BLaER1 (cell line): ENCODE measurements around the gene ASPHD1.

ENCODE experiments used
- H3K27ac ChIP-seq: shearing (Covaris generic); formaldehyde crosslinking; 2 replicates; pipeline ENCODE4 v1.8.1; 2022
- H3K27me3 ChIP-seq: shearing (Covaris generic); formaldehyde crosslinking; 2 replicates; pipeline ENCODE4 v1.8.1; 2022
- H3K36me3 ChIP-seq: shearing (Covaris generic); formaldehyde crosslinking; 2 replicates; pipeline ENCODE4 v1.8.1; 2022
- H3K4me1 ChIP-seq: shearing (Covaris generic); formaldehyde crosslinking; 2 replicates; pipeline ENCODE4 v1.8.1; 2022
- H3K4me2 ChIP-seq: shearing (Covaris generic); formaldehyde crosslinking; 2 replicates; pipeline ENCODE4 v1.8.1; 2022
- H3K4me3 ChIP-seq: shearing (Covaris generic); formaldehyde crosslinking; 2 replicates; pipeline ENCODE4 v1.8.1; 2022
- H3K9ac ChIP-seq: shearing (Covaris generic); formaldehyde crosslinking; 2 replicates; pipeline ENCODE4 v1.8.1; 2022
- H3K9me3 ChIP-seq: shearing (Covaris generic); formaldehyde crosslinking; 2 replicates; pipeline ENCODE4 v1.8.1; 2022
- H4K20me1 ChIP-seq: shearing (Covaris generic); formaldehyde crosslinking; 2 replicates; pipeline ENCODE4 v1.8.1; 2022
- Cebpa-rat ChIP-seq: shearing (Covaris generic); IDR thresholded peaks from 2 replicates; pipeline ENCODE4 v1.8.1; 2022

ASPHD1 gene, protein sequence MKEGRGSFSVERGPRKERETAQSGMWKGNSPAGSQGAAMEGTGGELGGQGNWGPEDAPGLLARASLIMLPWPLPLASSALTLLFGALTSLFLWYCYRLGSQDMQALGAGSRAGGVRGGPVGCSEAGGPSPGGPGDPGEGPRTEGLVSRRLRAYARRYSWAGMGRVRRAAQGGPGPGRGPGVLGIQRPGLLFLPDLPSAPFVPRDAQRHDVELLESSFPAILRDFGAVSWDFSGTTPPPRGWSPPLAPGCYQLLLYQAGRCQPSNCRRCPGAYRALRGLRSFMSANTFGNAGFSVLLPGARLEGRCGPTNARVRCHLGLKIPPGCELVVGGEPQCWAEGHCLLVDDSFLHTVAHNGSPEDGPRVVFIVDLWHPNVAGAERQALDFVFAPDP

DNA sequence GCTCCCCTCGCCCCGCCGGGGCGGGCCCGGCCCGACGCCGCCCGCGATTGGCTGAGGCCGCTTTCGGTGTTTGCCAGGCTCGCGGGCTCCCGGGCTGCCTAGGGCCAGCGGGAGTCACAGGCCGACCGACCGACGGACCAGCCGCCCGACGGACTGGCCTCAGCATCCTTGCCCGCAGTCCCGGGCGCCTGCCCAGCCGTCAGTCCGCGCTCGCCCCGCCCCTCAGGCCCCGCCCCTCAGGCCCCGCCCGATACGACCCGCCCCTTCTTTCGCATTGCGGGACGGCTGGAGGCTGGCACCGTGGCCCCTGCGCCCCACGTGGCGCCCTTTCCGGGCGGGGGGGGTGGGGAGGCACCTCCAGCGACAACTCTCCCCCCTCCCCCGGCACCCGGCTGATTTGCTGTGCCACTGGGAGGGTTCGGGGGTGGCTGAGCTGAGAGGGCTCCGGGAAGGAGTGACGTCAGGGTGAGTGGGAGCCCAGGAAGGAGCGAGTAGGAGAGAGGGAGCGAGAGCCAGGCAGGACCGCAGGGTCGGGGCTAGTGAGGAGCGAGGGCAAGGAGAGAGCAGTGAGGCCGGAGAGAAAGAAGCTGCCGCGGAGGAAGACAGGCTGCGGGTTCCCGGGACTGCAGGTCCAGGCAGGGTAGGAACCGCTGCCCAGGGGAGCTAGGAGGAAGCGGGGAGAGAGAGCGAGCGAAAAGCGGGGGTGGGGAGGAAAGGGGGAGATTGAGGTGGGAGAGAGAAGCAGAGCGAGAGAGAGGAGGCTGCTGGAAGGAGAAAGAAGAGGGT is at the start of gene ASPHD1:
Gene ASPHD1 (plus strand): TSS at position 387 of the 786 bp plus-strand sequence. CDS start 484 bp downstream, outside the sequence.
- Histone ChIP-seq H3K4me1 (peaks cover 21% of the 10 kb centered on the region), H3K9ac (no peak within 1 kb of the TSS), H4K20me1 (peaks cover 29% of the 10 kb centered on the region; the same call in 1 of the 2 replicates), H3K27ac (no peak within 1 kb of the TSS), H3K4me3 (peak within 1 kb of the TSS; percentile 68), H3K36me3 (no peaks in the 10 kb centered on the region), H3K4me2 (peak within 1 kb of the TSS; percentile 96), H3K27me3 (peaks cover 36% of the 10 kb centered on the region), H3K9me3 (no peaks in the 10 kb centered on the region)
- no peak for TF ChIP-seq Cebpa-rat

DNA sequence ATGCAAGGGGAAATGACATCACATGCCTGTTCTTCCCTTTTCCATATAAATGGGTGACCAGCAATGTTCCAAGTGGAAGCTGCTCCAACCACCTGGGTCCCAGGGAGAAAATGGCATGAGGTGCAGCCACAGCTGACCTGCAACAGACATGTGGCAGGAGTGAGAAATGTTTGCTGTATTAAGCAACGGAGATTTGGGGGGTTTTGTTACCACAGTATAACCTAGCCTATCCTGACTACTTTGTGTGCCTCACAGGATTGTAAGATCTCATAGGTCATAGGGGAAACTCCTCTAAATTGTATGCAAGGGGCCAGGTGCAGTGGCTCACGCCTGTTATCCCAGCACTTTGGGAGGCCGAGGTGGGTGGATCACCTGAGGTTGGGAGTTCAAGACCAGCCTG is 49.3 kb upstream of the ASPHD1 start:
- Histone ChIP-seq H3K9ac (no peak overlapping the region), H3K27ac (no peak overlapping the region), H3K27me3 (no peaks in the 10 kb centered on the region), H3K4me3 (no peak overlapping the region), H3K36me3 (peaks cover 14% of the 10 kb centered on the region; the same call in 1 of the 2 replicates), H3K4me2 (no peak overlapping the region), H3K4me1 (0 out of 2 replicates have a peak, but pooled peaks cover 12% of the 10 kb centered on the region), H4K20me1 (no peaks in the 10 kb centered on the region), H3K9me3 (no peaks in the 10 kb centered on the region)
- no peak for TF ChIP-seq Cebpa-rat

- H3K9me3 ChIP-seq, result no peaks in the 10 kb centered on the region
- no peak overlapping the region for H3K27ac ChIP-seq
- no peaks in the 10 kb centered on the region for H3K27me3 ChIP-seq
- no peak overlapping the region for H3K4me3 ChIP-seq
- H3K4me1 ChIP-seq, result peaks cover 27% of the 10 kb centered on the region
- H4K20me1 ChIP-seq, result no peaks in the 10 kb centered on the region
- H3K36me3 ChIP-seq, result peaks cover 2% of the 10 kb centered on the region; the same call in 1 of the 2 replicates
- H3K9ac ChIP-seq, result no peak overlapping the region
- no peak overlapping the region for H3K4me2 ChIP-seq
- TF ChIP-seq Cebpa-rat, result no peak
Observed at GRCh38 chr16:29852654-29853053, 47.6 kb upstream of the ASPHD1 start.

DNA sequence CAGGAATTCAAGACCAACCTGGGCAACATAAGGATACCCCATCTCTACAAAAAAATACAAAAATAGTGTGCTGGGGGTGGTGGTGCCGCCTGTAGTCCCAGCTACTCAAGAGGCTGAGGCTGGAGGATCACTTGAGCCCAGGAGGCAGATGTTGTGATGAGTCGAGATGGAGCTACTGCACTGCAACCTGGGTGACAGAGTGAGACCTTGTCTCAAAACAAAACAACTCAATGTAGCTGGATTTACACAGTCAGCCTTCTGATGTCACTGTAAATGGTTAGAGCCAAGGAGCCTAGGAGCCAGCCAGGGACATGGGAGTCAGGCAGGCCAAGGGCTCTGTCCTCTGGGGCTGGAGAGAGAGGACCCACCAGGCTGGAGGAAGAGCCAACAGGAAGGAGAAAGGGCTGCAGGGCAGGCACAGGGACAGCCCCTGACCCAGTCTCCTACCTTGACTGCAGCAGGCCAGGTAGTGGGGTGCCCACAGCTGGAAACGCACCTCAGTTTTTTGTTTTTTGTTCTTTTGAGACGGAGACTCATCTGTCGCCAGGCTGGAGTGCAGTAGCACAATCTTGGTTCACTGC is 45.7 kb upstream of the ASPHD1 start:
- no peaks in the 10 kb centered on the region for H3K9me3 ChIP-seq
- no peak for TF ChIP-seq Cebpa-rat
- no peak overlapping the region for H3K4me3 ChIP-seq
- H3K9ac ChIP-seq, result no peak overlapping the region
- H3K4me1 ChIP-seq, result peaks cover 23% of the 10 kb centered on the region
- H3K4me2 ChIP-seq, result no peak overlapping the region
- no peak overlapping the region for H3K27ac ChIP-seq
- H3K27me3 ChIP-seq, result no peaks in the 10 kb centered on the region
- no peaks in the 10 kb centered on the region for H4K20me1 ChIP-seq
- peaks cover 16% of the 10 kb centered on the region for H3K36me3 ChIP-seq

DNA sequence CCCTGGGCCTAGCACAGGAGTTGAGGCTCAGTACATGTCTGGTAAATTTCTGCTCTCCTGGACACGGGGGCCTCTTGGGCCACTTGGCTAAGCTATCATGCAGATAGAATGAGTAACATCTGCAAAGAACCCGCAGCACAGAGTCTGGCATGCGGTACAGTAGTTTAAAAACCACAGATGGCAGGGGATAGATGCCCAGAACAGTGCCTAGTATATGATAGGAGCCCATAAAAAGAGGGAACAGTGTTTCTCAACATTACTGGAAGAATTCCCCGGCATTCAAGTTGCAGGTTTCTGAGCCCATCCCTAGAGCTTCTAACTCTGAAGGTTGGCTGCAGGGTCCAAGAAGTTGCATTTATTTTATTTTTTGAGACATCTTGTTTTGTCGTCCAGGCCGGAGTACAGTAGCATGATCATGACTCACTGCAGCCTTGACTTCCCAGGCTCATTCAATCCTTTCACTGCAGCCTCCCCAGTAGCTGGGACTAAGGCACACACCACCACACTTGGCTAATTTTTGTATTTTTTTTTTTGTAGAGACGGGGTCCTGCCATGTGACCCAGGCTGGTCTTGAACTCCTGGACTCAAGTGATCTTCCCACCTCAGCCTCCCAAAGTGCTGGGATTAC is 43.0 kb upstream of the ASPHD1 start:
- peak overlapping the region; percentile 33 for H3K4me2 ChIP-seq
- peaks cover 38% of the 10 kb centered on the region for H3K4me1 ChIP-seq
- H3K9ac ChIP-seq, result no peak overlapping the region
- H4K20me1 ChIP-seq, result peaks cover 15% of the 10 kb centered on the region; the same call in 1 of the 2 replicates
- H3K36me3 ChIP-seq, result peaks cover 35% of the 10 kb centered on the region
- TF ChIP-seq Cebpa-rat, result no peak
- no peaks in the 10 kb centered on the region for H3K27me3 ChIP-seq
- H3K9me3 ChIP-seq, result no peaks in the 10 kb centered on the region
- H3K4me3 ChIP-seq, result no peak overlapping the region
- no peak overlapping the region for H3K27ac ChIP-seq

- Histone ChIP-seq H3K27ac (no peak overlapping the region), H3K27me3 (no peaks in the 10 kb centered on the region), H3K4me2 (no peak overlapping the region), H3K4me1 (peaks cover 39% of the 10 kb centered on the region), H3K36me3 (peaks cover 35% of the 10 kb centered on the region), H3K9me3 (no peaks in the 10 kb centered on the region), H3K4me3 (no peak overlapping the region), H3K9ac (no peak overlapping the region), H4K20me1 (peaks cover 17% of the 10 kb centered on the region; the same call in 1 of the 2 replicates)
- no peak for TF ChIP-seq Cebpa-rat
Observed at GRCh38 chr16:29858149-29858849, 42.0 kb upstream of the ASPHD1 start.

DNA sequence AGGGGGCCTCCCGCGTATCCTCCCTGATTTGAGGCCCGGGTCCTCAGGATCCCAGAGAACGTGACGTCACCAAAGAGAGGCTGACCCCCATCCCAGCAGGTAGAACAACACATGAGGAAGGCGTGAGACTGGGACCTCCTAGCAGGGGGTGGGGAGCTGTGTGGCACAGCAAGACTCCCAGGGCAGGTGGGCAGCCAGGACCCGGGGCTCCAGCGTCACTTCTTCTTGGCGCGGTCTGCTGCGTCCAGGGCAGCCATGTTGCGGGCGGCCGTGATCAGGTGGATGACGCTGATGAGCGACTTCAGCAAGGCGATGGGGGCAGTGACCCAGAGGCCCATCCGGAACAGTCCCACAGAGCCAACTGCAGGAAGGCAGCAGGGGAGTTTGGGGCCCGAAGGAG is 41.3 kb upstream of the ASPHD1 start:
- no peak overlapping the region for H3K9ac ChIP-seq
- H3K27me3 ChIP-seq, result no peaks in the 10 kb centered on the region
- no peak overlapping the region for H3K4me2 ChIP-seq
- no peak overlapping the region for H3K4me3 ChIP-seq
- no peak overlapping the region for H3K27ac ChIP-seq
- peaks cover 17% of the 10 kb centered on the region; the same call in 1 of the 2 replicates for H4K20me1 ChIP-seq
- peaks cover 44% of the 10 kb centered on the region for H3K4me1 ChIP-seq
- TF ChIP-seq Cebpa-rat, result no peak
- no peaks in the 10 kb centered on the region for H3K9me3 ChIP-seq
- H3K36me3 ChIP-seq, result peaks cover 35% of the 10 kb centered on the region

GRCh38 chr16:29860218-29860617 is 40.1 kb upstream of the ASPHD1 start:
- H4K20me1 ChIP-seq, result peaks cover 17% of the 10 kb centered on the region; the same call in 1 of the 2 replicates
- 0 out of 2 replicates have a peak overlapping the region, but pooled peaks have one; percentile 5 for H3K9ac ChIP-seq
- no peak for TF ChIP-seq Cebpa-rat
- no peak overlapping the region for H3K4me3 ChIP-seq
- peaks cover 35% of the 10 kb centered on the region for H3K36me3 ChIP-seq
- H3K4me1 ChIP-seq, result peaks cover 44% of the 10 kb centered on the region
- no peaks in the 10 kb centered on the region for H3K9me3 ChIP-seq
- H3K27me3 ChIP-seq, result no peaks in the 10 kb centered on the region
- no peak overlapping the region for H3K27ac ChIP-seq
- no peak overlapping the region for H3K4me2 ChIP-seq
